SK-N-SH (cell line): ENCODE results near the gene STPG1. TPM values are rescaled to one million over a fixed set of nuclear protein-coding genes. Genes with fewer than 3 reads are reported as not detected.

ENCODE experiments used
- CTCF ChIA-PET: fragments of 300-600, 350-600 bp; formaldehyde crosslinking; extraction: SDS; loops from one replicate; lab custom pipeline; 2021; lab: Yijun Ruan, JAX
- POLR2A ChIA-PET: fragments of 350-600 bp; sonication (Branson Sonifier 250); formaldehyde crosslinking; extraction: SDS; loops from one replicate; lab custom pipeline; 2020; ENCODE audit warnings: antibody characterized with exemption, inconsistent platforms; lab: Yijun Ruan, JAX
- DNase-seq: peaks from one replicate; pipeline ENCODE4 v3.0.0; 2012
- H2AFZ ChIP-seq: fragments of 200-600 bp; sonication (generic); 2 replicates; pipeline ENCODE4 v1.8.1; 2016; ENCODE audit warnings: antibody characterized with exemption, mild to moderate bottlenecking, low read depth
- H3F3A ChIP-seq: fragments of 200-600 bp; sonication (generic); replicated peaks from 2 replicates; pipeline ENCODE3; 2016; ENCODE audit warnings: antibody characterized with exemption, mild to moderate bottlenecking; ENCODE audit not compliant: insufficient read depth
- H3K27ac ChIP-seq, 2 experiments: fragments of 200-500 bp in 1 of 2; fragments of 200-600 bp in 1 of 2; sonication (Bioruptor generic) in 1 of 2; sonication (generic), shearing (Covaris generic) in 1 of 2; 2 replicates each; pipeline versions ENCODE4 v1.5.1 to v1.6.1; 2014 to 2016; ENCODE audit warnings: low read depth in 2 of 2, inconsistent platforms in 1 of 2, low read length in 1 of 2, mild to moderate bottlenecking in 1 of 2, mixed read lengths in 1 of 2
- H3K27me3 ChIP-seq: fragments of 200-600 bp; sonication (generic), shearing (Covaris generic); 2 replicates; pipeline ENCODE4 v1.6.1; 2016; ENCODE audit warnings: mixed run types; ENCODE audit not compliant: insufficient read depth
- H3K36me3 ChIP-seq, 2 experiments: fragments of 200-500 bp in 1 of 2; fragments of 200-600 bp in 1 of 2; sonication (Bioruptor generic) in 1 of 2; sonication (generic) in 1 of 2; replicated peaks in 1 of 2; 2 replicates each; pipeline versions ENCODE3 to v1.5.1; 2014 to 2016; ENCODE audit warnings: low read length in 1 of 2, mild to moderate bottlenecking in 1 of 2; ENCODE audit not compliant: insufficient read depth in 2 of 2, control insufficient read depth in 1 of 2
- H3K4me1 ChIP-seq, 2 experiments: fragments of 200-500 bp in 1 of 2; fragments of 200-600 bp in 1 of 2; sonication (Bioruptor generic) in 1 of 2; sonication (generic), shearing (Covaris generic) in 1 of 2; 2 replicates each; pipeline versions ENCODE4 v1.5.1 to v1.6.1; 2014 to 2016; ENCODE audit warnings: low read depth in 1 of 2, low read length in 1 of 2, mixed run types in 1 of 2; ENCODE audit not compliant: insufficient read depth in 2 of 2, control insufficient read depth in 1 of 2
- H3K4me2 ChIP-seq: fragments of 200-600 bp; sonication (generic), shearing (Covaris generic); 2 replicates; pipeline ENCODE4 v1.6.1; 2017; ENCODE audit warnings: mixed run types
- H3K4me3 ChIP-seq, 2 experiments: fragments of 200-500 bp in 1 of 2; fragments of 200-600 bp in 1 of 2; sonication (Bioruptor generic) in 1 of 2; sonication (generic), shearing (Covaris generic) in 1 of 2; 2 replicates each; pipeline versions ENCODE4 v1.5.1 to v1.8.1; 2014 to 2016; ENCODE audit warnings: low read depth in 2 of 2, inconsistent platforms in 1 of 2, low read length in 1 of 2, mild to moderate bottlenecking in 1 of 2, mixed read lengths in 1 of 2, moderate library complexity in 1 of 2
- H3K79me2 ChIP-seq: fragments of 200-600 bp; sonication (generic); 2 replicates; pipeline ENCODE4 v1.8.1; 2017; ENCODE audit warnings: mild to moderate bottlenecking; ENCODE audit not compliant: insufficient read depth
- H3K9ac ChIP-seq: fragments of 200-600 bp; sonication (generic); 2 replicates; pipeline ENCODE4 v1.6.1; 2017; ENCODE audit warnings: mixed run types
- H3K9me2 ChIP-seq: fragments of 200-600 bp; sonication (generic); 2 replicates; pipeline ENCODE4 v1.6.1; 2017; ENCODE audit warnings: mixed run types
- H3K9me3 ChIP-seq: fragments of 200-600 bp; sonication (generic); 2 replicates; pipeline ENCODE4 v1.6.1; 2017; ENCODE audit warnings: mixed run types, mild to moderate bottlenecking, moderate library complexity
- H4K20me1 ChIP-seq: fragments of 200-600 bp; sonication (generic); 2 replicates; pipeline ENCODE4 v1.6.1; 2017; ENCODE audit warnings: mild to moderate bottlenecking, mixed run types; ENCODE audit not compliant: insufficient read depth
- FOSL2 ChIP-seq: IDR thresholded peaks from 2 replicates; pipeline ENCODE4 v1.4.0; 2012; ENCODE audit warnings: low read depth, mild to moderate bottlenecking, moderate library complexity, borderline replicate concordance
- FOXJ3 ChIP-seq: sonication (generic); formaldehyde crosslinking; IDR thresholded peaks from 2 replicates; pipeline ENCODE4 v1.5.1; 2020; ENCODE audit warnings: mild to moderate bottlenecking, missing genetic modification reagents
- GABPA ChIP-seq: IDR thresholded peaks from 2 replicates; pipeline ENCODE4 v1.4.0; 2012; ENCODE audit warnings: low read depth, mild to moderate bottlenecking
- MXI1 ChIP-seq: IDR thresholded peaks from 2 replicates; pipeline ENCODE4 v1.6.1; 2012; ENCODE audit warnings: mild to moderate bottlenecking, low read depth, low read length, improper control_type of control experiment
- NRF1 ChIP-seq: IDR thresholded peaks from 2 replicates; pipeline ENCODE4 v1.6.1; 2012; ENCODE audit warnings: low read depth, mild to moderate bottlenecking, low read length
- RAD21 ChIP-seq: IDR thresholded peaks from 2 replicates; pipeline ENCODE4 v1.6.1; 2012; ENCODE audit warnings: mild to moderate bottlenecking, low read length
- RCOR1 ChIP-seq: fragments of 150-350 bp; IDR thresholded peaks from 2 replicates; pipeline ENCODE4 v1.6.1; 2017; ENCODE audit warnings: antibody characterized with exemption, low read length
- TEAD4 ChIP-seq: IDR thresholded peaks from 2 replicates; pipeline ENCODE4 v1.4.0; 2012; ENCODE audit warnings: mild to moderate bottlenecking, borderline replicate concordance; ENCODE audit not compliant: insufficient read depth
- YY1 ChIP-seq: IDR thresholded peaks from 2 replicates; pipeline ENCODE4 v1.4.0; 2012; ENCODE audit warnings: low read depth, mild to moderate bottlenecking
- WGBS: methylation state at CpG from one replicate; pipeline ENCODE4 v1.1.6; 2017; ENCODE audit warnings: low lambda C conversion rate; 5-methylcytosine and 5-hydroxymethylcytosine counted together
- polyA plus RNA-seq, 3 experiments: library from polyadenylated mRNA; depleted of rRNA; stranded (reverse); fragments of >200 nt; gene quantifications; 2 replicates each; pipeline ENCODE4 v1.2.3, GENCODE V29; 2012
- TF ChIP-seq, protein P1 (sequence below): IDR thresholded peaks from 2 replicates; pipeline ENCODE4 v1.6.1; 2012; ENCODE audit warnings: mild to moderate bottlenecking, low read depth, low read length, moderate library complexity
- TF ChIP-seq, protein P2 (sequence below): IDR thresholded peaks from 2 replicates; pipeline ENCODE4 v1.4.0; 2012; ENCODE audit warnings: low read depth, borderline replicate concordance
- TF ChIP-seq, protein P3 (sequence below): fragments of 150-350 bp; IDR thresholded peaks from 2 replicates; pipeline ENCODE4 v1.6.1; 2017; ENCODE audit warnings: antibody characterized with exemption, low read length, low read depth, borderline replicate concordance
- TF ChIP-seq, protein P4 (sequence below): IDR thresholded peaks from 2 replicates; pipeline ENCODE4 v1.4.0; 2012; ENCODE audit warnings: low read depth, borderline replicate concordance
- TF ChIP-seq, protein P5 (sequence below): fragments of 150-350 bp; IDR thresholded peaks from 2 replicates; pipeline ENCODE4 v1.6.1; 2016; ENCODE audit warnings: mild to moderate bottlenecking, low read depth, low read length
- TF ChIP-seq, protein P6 (sequence below): IDR thresholded peaks from 2 replicates; pipeline ENCODE4; 2012

STPG1 gene
- polyA plus RNA-seq, 1 of the 3 experiments (the other 2 are of a cell fraction) = 8.7 TPM

DNA sequence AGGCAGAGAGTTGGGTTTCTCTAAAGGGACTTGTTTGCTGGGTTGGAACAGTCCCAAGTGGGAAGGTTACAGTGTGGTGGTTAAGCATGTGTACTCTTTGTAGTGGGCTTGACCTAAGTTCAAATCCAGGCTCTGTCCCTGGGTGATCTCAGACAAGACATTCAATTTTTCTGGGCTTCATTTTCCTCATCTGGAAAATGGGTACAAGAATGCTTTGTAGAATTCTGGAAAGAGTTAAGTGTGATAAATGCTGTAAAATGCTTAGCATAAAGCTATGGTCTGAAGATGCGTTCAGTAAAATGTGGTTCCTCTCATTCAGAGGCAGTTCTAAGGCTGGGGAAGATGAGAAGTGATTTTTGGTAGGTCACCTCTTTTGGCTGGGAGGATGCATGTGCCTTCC is 93.6 kb downstream of the STPG1 start:
- no peaks in the 10 kb centered on the region for H3K9me2 ChIP-seq
- H3K27me3 ChIP-seq = 0 out of 2 replicates have a peak, but pooled peaks cover 17% of the 10 kb centered on the region
- WGBS = 61% methylated on average over 1 of the region's 1 CpG
- peaks cover 0 to 9% of the 10 kb centered on the region in 2 experiments; a peak in 1 of 4 replicates for H3K4me1 ChIP-seq
- TF ChIP-seq, protein P1, sequence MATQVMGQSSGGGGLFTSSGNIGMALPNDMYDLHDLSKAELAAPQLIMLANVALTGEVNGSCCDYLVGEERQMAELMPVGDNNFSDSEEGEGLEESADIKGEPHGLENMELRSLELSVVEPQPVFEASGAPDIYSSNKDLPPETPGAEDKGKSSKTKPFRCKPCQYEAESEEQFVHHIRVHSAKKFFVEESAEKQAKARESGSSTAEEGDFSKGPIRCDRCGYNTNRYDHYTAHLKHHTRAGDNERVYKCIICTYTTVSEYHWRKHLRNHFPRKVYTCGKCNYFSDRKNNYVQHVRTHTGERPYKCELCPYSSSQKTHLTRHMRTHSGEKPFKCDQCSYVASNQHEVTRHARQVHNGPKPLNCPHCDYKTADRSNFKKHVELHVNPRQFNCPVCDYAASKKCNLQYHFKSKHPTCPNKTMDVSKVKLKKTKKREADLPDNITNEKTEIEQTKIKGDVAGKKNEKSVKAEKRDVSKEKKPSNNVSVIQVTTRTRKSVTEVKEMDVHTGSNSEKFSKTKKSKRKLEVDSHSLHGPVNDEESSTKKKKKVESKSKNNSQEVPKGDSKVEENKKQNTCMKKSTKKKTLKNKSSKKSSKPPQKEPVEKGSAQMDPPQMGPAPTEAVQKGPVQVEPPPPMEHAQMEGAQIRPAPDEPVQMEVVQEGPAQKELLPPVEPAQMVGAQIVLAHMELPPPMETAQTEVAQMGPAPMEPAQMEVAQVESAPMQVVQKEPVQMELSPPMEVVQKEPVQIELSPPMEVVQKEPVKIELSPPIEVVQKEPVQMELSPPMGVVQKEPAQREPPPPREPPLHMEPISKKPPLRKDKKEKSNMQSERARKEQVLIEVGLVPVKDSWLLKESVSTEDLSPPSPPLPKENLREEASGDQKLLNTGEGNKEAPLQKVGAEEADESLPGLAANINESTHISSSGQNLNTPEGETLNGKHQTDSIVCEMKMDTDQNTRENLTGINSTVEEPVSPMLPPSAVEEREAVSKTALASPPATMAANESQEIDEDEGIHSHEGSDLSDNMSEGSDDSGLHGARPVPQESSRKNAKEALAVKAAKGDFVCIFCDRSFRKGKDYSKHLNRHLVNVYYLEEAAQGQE = no peak
- TF ChIP-seq RAD21 = no peak
- DNase-seq = no peak
- H4K20me1 ChIP-seq = no peaks in the 10 kb centered on the region
- no peaks in the 10 kb centered on the region for H3K9me3 ChIP-seq
- H3K4me3 ChIP-seq = no peak overlapping the region
- no peaks in the 10 kb centered on the region for H3K36me3 ChIP-seq
- no peak overlapping the region for H3K4me2 ChIP-seq
- CTCF ChIA-PET = interaction anchor here (1.3 to 3.6 kb wide), 2 partner anchors 118 to 120 kb away, joined by 3 to 11 read pairs; no protein-coding TSS in a partner anchor
- H3F3A ChIP-seq = no peaks in the 10 kb centered on the region
- H3K79me2 ChIP-seq = no peaks in the 10 kb centered on the region
- POLR2A ChIA-PET = no interaction called here
- H3K9ac ChIP-seq = no peak overlapping the region
- no peak overlapping the region for H2AFZ ChIP-seq
- H3K27ac ChIP-seq = no peak overlapping the region

DNA sequence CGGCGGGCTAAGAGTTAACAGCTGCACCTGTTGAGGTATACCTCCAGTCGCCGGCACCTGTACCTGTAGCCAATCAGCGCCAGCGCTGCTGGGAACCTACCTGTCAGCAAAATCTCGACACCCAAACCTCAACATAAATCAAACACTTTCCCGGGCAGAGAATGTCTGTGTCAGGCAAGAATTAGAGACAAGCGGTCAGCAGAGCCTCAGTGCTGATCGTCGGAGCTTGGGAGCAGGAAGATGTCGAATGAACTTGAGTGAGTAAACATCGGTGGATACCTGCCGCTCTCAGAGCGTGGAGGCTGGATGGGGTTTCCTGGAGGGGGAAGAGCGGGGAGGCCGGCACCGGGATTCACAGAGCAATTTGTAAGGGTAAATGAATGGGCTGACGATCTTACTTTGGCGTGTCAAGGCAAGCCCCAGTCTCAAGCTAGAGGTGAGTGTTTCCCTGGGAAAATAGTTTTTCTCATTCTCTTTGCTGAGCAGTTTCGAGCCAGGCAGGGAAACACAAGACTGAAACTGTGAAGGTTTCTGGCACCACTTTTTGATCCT is 94.2 kb downstream of the STPG1 start, which contains the start of gene GRHL3:
Gene GRHL3, plus strand, starts transcription at position 46 of the 552 bp plus-strand sequence. Its CDS starts 195 bp downstream, at position 241.
- H3F3A ChIP-seq = no peaks in the 10 kb centered on the region
- H3K27ac ChIP-seq = no peak within 1 kb of the TSS
- ChIA-PET POLR2A (no interaction called here), CTCF (interaction anchor here (1.3 to 4.0 kb wide), 3 partner anchors 72 to 120 kb away, joined by 3 to 18 read pairs (median 11); no protein-coding TSS in a partner anchor)
- 0 out of 2 replicates have a peak, but pooled peaks cover 17% of the 10 kb centered on the region for H3K27me3 ChIP-seq
- H3K9ac ChIP-seq = no peak within 1 kb of the TSS
- H2AFZ ChIP-seq = no peak within 1 kb of the TSS
- no peaks in the 10 kb centered on the region for H3K36me3 ChIP-seq
- peaks cover 0 to 9% of the 10 kb centered on the region in 2 experiments; a peak in 1 of 4 replicates for H3K4me1 ChIP-seq
- no peak within 1 kb of the TSS for H3K4me3 ChIP-seq
- no peaks in the 10 kb centered on the region for H3K79me2 ChIP-seq
- no peak within 1 kb of the TSS for H3K4me2 ChIP-seq
- DNase-seq = no peak
- 74% methylated on average over 20 of the region's 21 CpGs for WGBS
- H3K9me3 ChIP-seq = no peaks in the 10 kb centered on the region
- no peaks in the 10 kb centered on the region for H3K9me2 ChIP-seq
- H4K20me1 ChIP-seq = no peaks in the 10 kb centered on the region
- TF ChIP-seq, protein P2, sequence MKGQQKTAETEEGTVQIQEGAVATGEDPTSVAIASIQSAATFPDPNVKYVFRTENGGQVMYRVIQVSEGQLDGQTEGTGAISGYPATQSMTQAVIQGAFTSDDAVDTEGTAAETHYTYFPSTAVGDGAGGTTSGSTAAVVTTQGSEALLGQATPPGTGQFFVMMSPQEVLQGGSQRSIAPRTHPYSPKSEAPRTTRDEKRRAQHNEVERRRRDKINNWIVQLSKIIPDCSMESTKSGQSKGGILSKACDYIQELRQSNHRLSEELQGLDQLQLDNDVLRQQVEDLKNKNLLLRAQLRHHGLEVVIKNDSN = no peak
- TF ChIP-seq MXI1 (no peak), YY1 (no peak), FOXJ3 (CRISPR knock-in tag) (no peak), NRF1 (no peak), GABPA (no peak), TEAD4 (no peak), FOSL2 (no peak), RCOR1 (no peak)
- TF ChIP-seq, protein P3, sequence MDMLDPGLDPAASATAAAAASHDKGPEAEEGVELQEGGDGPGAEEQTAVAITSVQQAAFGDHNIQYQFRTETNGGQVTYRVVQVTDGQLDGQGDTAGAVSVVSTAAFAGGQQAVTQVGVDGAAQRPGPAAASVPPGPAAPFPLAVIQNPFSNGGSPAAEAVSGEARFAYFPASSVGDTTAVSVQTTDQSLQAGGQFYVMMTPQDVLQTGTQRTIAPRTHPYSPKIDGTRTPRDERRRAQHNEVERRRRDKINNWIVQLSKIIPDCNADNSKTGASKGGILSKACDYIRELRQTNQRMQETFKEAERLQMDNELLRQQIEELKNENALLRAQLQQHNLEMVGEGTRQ = no peak
- TF ChIP-seq, protein P4, sequence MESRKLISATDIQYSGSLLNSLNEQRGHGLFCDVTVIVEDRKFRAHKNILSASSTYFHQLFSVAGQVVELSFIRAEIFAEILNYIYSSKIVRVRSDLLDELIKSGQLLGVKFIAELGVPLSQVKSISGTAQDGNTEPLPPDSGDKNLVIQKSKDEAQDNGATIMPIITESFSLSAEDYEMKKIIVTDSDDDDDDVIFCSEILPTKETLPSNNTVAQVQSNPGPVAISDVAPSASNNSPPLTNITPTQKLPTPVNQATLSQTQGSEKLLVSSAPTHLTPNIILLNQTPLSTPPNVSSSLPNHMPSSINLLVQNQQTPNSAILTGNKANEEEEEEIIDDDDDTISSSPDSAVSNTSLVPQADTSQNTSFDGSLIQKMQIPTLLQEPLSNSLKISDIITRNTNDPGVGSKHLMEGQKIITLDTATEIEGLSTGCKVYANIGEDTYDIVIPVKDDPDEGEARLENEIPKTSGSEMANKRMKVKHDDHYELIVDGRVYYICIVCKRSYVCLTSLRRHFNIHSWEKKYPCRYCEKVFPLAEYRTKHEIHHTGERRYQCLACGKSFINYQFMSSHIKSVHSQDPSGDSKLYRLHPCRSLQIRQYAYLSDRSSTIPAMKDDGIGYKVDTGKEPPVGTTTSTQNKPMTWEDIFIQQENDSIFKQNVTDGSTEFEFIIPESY = no peak
- TF ChIP-seq, protein P5, sequence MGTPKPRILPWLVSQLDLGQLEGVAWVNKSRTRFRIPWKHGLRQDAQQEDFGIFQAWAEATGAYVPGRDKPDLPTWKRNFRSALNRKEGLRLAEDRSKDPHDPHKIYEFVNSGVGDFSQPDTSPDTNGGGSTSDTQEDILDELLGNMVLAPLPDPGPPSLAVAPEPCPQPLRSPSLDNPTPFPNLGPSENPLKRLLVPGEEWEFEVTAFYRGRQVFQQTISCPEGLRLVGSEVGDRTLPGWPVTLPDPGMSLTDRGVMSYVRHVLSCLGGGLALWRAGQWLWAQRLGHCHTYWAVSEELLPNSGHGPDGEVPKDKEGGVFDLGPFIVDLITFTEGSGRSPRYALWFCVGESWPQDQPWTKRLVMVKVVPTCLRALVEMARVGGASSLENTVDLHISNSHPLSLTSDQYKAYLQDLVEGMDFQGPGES = no peak
- TF ChIP-seq, protein P6, sequence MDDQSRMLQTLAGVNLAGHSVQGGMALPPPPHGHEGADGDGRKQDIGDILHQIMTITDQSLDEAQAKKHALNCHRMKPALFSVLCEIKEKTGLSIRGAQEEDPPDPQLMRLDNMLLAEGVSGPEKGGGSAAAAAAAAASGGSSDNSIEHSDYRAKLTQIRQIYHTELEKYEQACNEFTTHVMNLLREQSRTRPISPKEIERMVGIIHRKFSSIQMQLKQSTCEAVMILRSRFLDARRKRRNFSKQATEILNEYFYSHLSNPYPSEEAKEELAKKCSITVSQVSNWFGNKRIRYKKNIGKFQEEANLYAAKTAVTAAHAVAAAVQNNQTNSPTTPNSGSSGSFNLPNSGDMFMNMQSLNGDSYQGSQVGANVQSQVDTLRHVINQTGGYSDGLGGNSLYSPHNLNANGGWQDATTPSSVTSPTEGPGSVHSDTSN = no peak
